ENCODE data around the gene ADAMTS12.

Gene ADAMTS12

DNA sequence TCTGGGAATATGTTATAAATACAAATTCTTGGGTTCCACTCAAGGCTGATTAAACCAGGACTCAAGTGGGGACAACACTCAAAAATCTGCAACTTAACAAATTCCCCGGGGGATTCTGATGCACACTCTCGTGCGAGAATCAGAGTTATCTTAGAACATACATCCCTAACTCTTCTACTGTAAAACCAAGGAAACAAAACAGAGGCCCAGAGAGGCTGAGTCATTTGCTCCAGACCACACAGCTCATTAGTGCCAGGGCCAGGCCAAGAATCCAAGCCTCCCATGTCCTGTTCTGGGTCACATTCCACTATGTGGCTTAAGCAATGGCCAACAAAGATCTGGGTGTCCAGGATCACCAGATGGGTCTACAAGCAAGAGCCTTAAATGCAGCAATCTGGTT lies 166.0 kb downstream of the ADAMTS12 start:
- no peak overlapping the region for H2BK120ac ChIP-seq (ENCODE audit: low read depth, low read length)
- H2BK5ac ChIP-seq (ENCODE audit: low read depth, low read length, poor library complexity, severe bottlenecking), result no peak overlapping the region
- no peak overlapping the region for H3K4ac ChIP-seq (ENCODE audit: low read depth in 1 of 2, low read length in 2 of 2)
- H3K4me3 ChIP-seq (ENCODE audit: insufficient read depth in 1 of 2, low read depth in 1 of 2, low read length in 2 of 2), result no peak overlapping the region
- no peak overlapping the region for H2BK15ac ChIP-seq (ENCODE audit: low read depth, poor library complexity, severe bottlenecking)
- H2BK12ac ChIP-seq (ENCODE audit: low read length in 2 of 2), result no peak overlapping the region
- H4K8ac ChIP-seq (ENCODE audit: low read length), result no peak overlapping the region
- no peak overlapping the region for H4K91ac ChIP-seq (ENCODE audit: low read length)
- H3K4me1 ChIP-seq (ENCODE audit: control insufficient read depth, insufficient read depth, low read depth, low read length), result peaks cover 14% of the 10 kb centered on the region
- no peaks in the 10 kb centered on the region for H3K27me3 ChIP-seq (ENCODE audit: control insufficient read depth in 1 of 2, insufficient read depth in 1 of 2, low read length in 2 of 2)
- peak; percentile 84 for DNase-seq
- 86% methylated on average over 3 of the region's 3 CpGs for WGBS
- H3K23ac ChIP-seq (ENCODE audit: low read length in 2 of 2), result no peak overlapping the region
- no peak overlapping the region for H2AFZ ChIP-seq (ENCODE audit: low read depth, low read length)
- no peak overlapping the region for H2AK5ac ChIP-seq (ENCODE audit: low read length, severe bottlenecking)
- no peak overlapping the region for H3K4me2 ChIP-seq (ENCODE audit: low read length, poor library complexity, severe bottlenecking)
- H3K18ac ChIP-seq (ENCODE audit: low read depth in 1 of 2, low read length in 2 of 2), result no peak overlapping the region
- H3K14ac ChIP-seq (ENCODE audit: low read length in 2 of 2), result peak overlapping the region in 1 of 2 experiments; percentile 38
- H3K27ac ChIP-seq (ENCODE audit: low read length, poor library complexity, severe bottlenecking), result no peak overlapping the region
- peak overlapping the region; percentile 80 for H3K9ac ChIP-seq (ENCODE audit: low read length)
- H3K36me3 ChIP-seq (ENCODE audit: control insufficient read depth in 1 of 2, insufficient read depth in 2 of 2, low read depth in 1 of 2, low read length in 2 of 2), result peaks cover 5 to 9% of the 10 kb centered on the region in 2 experiments
- peaks cover 27% of the 10 kb centered on the region for H3K79me1 ChIP-seq (replicated peaks; ENCODE audit: low read length, poor library complexity, severe bottlenecking)
- H3K9me3 ChIP-seq (ENCODE audit: control insufficient read depth, low read length), result no peaks in the 10 kb centered on the region

DNA sequence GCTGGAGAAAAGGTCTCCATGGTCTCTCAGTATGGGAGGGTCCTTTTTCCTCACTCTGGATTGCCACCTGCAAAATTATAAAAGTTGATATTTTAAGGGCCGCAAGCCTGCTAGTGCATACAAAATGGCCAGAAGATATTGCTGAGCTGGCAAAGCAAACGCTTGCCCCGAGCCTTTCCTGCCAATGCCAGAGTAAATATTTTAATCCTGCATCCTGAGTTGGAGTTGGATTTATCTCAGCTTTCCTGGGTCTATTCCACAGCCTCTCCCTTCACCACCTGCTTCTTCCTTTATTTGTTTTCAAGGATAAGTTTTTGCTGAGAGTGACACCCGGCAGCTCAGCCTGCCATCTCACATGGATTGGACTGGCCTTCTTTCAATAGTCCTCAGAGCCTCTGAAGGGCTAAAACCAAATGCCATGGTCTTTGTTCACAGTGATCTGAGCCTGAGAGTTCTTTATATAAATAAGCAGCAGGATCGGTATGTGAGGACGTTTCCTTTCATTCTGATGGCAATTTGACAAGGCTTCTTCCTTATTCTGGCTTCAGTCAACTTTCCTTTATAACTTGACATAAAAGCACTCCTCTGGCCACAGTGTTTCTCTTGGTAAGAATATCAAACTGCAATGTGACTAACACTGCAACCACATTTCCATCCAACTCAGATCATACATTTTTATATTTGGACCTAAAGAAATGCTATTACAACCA lies 170.1 kb downstream of the ADAMTS12 start:
- no peak overlapping the region for H3K4me2 ChIP-seq (ENCODE audit: low read length, poor library complexity, severe bottlenecking)
- no peak overlapping the region for H4K8ac ChIP-seq (ENCODE audit: low read length)
- no peak overlapping the region for H2AFZ ChIP-seq (ENCODE audit: low read depth, low read length)
- no peak overlapping the region for H2BK5ac ChIP-seq (ENCODE audit: low read depth, low read length, poor library complexity, severe bottlenecking)
- WGBS, result 71% methylated on average over 6 of the region's 6 CpGs
- peak overlapping the region; percentile 44 for H3K9ac ChIP-seq (ENCODE audit: low read length)
- peaks cover 0 to 16% of the 10 kb centered on the region in 2 experiments for H3K36me3 ChIP-seq (ENCODE audit: control insufficient read depth in 1 of 2, insufficient read depth in 2 of 2, low read depth in 1 of 2, low read length in 2 of 2)
- peaks cover 25% of the 10 kb centered on the region for H3K79me1 ChIP-seq (replicated peaks; ENCODE audit: low read length, poor library complexity, severe bottlenecking)
- no peak overlapping the region for H3K18ac ChIP-seq (ENCODE audit: low read depth in 1 of 2, low read length in 2 of 2)
- H3K14ac ChIP-seq (ENCODE audit: low read length in 2 of 2), result no peak overlapping the region
- no peak overlapping the region for H3K4ac ChIP-seq (ENCODE audit: low read depth in 1 of 2, low read length in 2 of 2)
- H3K23ac ChIP-seq (ENCODE audit: low read length in 2 of 2), result no peak overlapping the region
- peaks cover 5% of the 10 kb centered on the region for H3K4me1 ChIP-seq (ENCODE audit: control insufficient read depth, insufficient read depth, low read depth, low read length)
- H4K91ac ChIP-seq (ENCODE audit: low read length), result no peak overlapping the region
- H3K27me3 ChIP-seq (ENCODE audit: control insufficient read depth in 1 of 2, insufficient read depth in 1 of 2, low read length in 2 of 2), result no peaks in the 10 kb centered on the region
- no peak overlapping the region for H2BK15ac ChIP-seq (ENCODE audit: low read depth, poor library complexity, severe bottlenecking)
- H2BK12ac ChIP-seq (ENCODE audit: low read length in 2 of 2), result no peak overlapping the region
- no peak overlapping the region for H2BK120ac ChIP-seq (ENCODE audit: low read depth, low read length)
- H3K4me3 ChIP-seq (ENCODE audit: insufficient read depth in 1 of 2, low read depth in 1 of 2, low read length in 2 of 2), result no peak overlapping the region
- no peak overlapping the region for H2AK5ac ChIP-seq (ENCODE audit: low read length, severe bottlenecking)
- H3K27ac ChIP-seq (ENCODE audit: low read length, poor library complexity, severe bottlenecking), result no peak overlapping the region
- H3K9me3 ChIP-seq (ENCODE audit: control insufficient read depth, low read length), result no peaks in the 10 kb centered on the region
- DNase-seq, result no peak

- no peak overlapping the region for H3K4me3 ChIP-seq (ENCODE audit: insufficient read depth in 1 of 2, low read depth in 1 of 2, low read length in 2 of 2)
Observed at GRCh38 chr5:33720176-33720575, 171.6 kb downstream of the ADAMTS12 start.

GRCh38 chr5:33719769-33720168 lies 172.0 kb downstream of the ADAMTS12 start:
- Histone ChIP-seq H2AK5ac (ENCODE audit: low read length, severe bottlenecking) (no peak overlapping the region), H3K4me3 (ENCODE audit: insufficient read depth in 1 of 2, low read depth in 1 of 2, low read length in 2 of 2) (no peak overlapping the region), H3K79me1 (replicated peaks; ENCODE audit: low read length, poor library complexity, severe bottlenecking) (peaks cover 16% of the 10 kb centered on the region), H4K91ac (ENCODE audit: low read length) (no peak overlapping the region), H2BK12ac (ENCODE audit: low read length in 2 of 2) (no peak overlapping the region), H2BK5ac (ENCODE audit: low read depth, low read length, poor library complexity, severe bottlenecking) (no peak overlapping the region), H3K4me1 (ENCODE audit: control insufficient read depth, insufficient read depth, low read depth, low read length) (no peaks in the 10 kb centered on the region), H3K36me3 (ENCODE audit: control insufficient read depth in 1 of 2, insufficient read depth in 2 of 2, low read depth in 1 of 2, low read length in 2 of 2) (peaks cover 0 to 16% of the 10 kb centered on the region in 2 experiments), H3K9ac (ENCODE audit: low read length) (no peak overlapping the region), H2BK15ac (ENCODE audit: low read depth, poor library complexity, severe bottlenecking) (no peak overlapping the region), H3K4ac (ENCODE audit: low read depth in 1 of 2, low read length in 2 of 2) (no peak overlapping the region), H3K9me3 (ENCODE audit: control insufficient read depth, low read length) (no peaks in the 10 kb centered on the region), H3K4me2 (ENCODE audit: low read length, poor library complexity, severe bottlenecking) (no peak overlapping the region), H3K14ac (ENCODE audit: low read length in 2 of 2) (no peak overlapping the region), H3K27ac (ENCODE audit: low read length, poor library complexity, severe bottlenecking) (no peak overlapping the region), H3K18ac (ENCODE audit: low read depth in 1 of 2, low read length in 2 of 2) (no peak overlapping the region), H3K27me3 (ENCODE audit: control insufficient read depth in 1 of 2, insufficient read depth in 1 of 2, low read length in 2 of 2) (no peaks in the 10 kb centered on the region), H2BK120ac (ENCODE audit: low read depth, low read length) (no peak overlapping the region), H2AFZ (ENCODE audit: low read depth, low read length) (no peak overlapping the region), H3K23ac (ENCODE audit: low read length in 2 of 2) (no peak overlapping the region), H4K8ac (ENCODE audit: low read length) (no peak overlapping the region)
- no peak for DNase-seq
- WGBS, result no CpG with 5 or more reads among the region's 1 CpG

More at GRCh38 chr5:33720176-33720575, 171.6 kb downstream of the ADAMTS12 start:
- peaks cover 0 to 16% of the 10 kb centered on the region in 2 experiments for H3K36me3 ChIP-seq (ENCODE audit: control insufficient read depth in 1 of 2, insufficient read depth in 2 of 2, low read depth in 1 of 2, low read length in 2 of 2)
- H4K8ac ChIP-seq (ENCODE audit: low read length), result no peak overlapping the region
- DNase-seq, result no peak
- no peak overlapping the region for H3K23ac ChIP-seq (ENCODE audit: low read length in 2 of 2)
- H2BK15ac ChIP-seq (ENCODE audit: low read depth, poor library complexity, severe bottlenecking), result no peak overlapping the region
- no peak overlapping the region for H2BK12ac ChIP-seq (ENCODE audit: low read length in 2 of 2)
- H3K18ac ChIP-seq (ENCODE audit: low read depth in 1 of 2, low read length in 2 of 2), result no peak overlapping the region
- no peak overlapping the region for H2BK120ac ChIP-seq (ENCODE audit: low read depth, low read length)
- H3K27ac ChIP-seq (ENCODE audit: low read length, poor library complexity, severe bottlenecking), result no peak overlapping the region
- H3K4me1 ChIP-seq (ENCODE audit: control insufficient read depth, insufficient read depth, low read depth, low read length), result no peaks in the 10 kb centered on the region
- H3K4ac ChIP-seq (ENCODE audit: low read depth in 1 of 2, low read length in 2 of 2), result no peak overlapping the region
- no peak overlapping the region for H3K4me2 ChIP-seq (ENCODE audit: low read length, poor library complexity, severe bottlenecking)
- 54% methylated on average over 1 of the region's 1 CpG for WGBS
- H3K14ac ChIP-seq (ENCODE audit: low read length in 2 of 2), result no peak overlapping the region
- no peaks in the 10 kb centered on the region for H3K9me3 ChIP-seq (ENCODE audit: control insufficient read depth, low read length)
- no peaks in the 10 kb centered on the region for H3K27me3 ChIP-seq (ENCODE audit: control insufficient read depth in 1 of 2, insufficient read depth in 1 of 2, low read length in 2 of 2)
- peaks cover 16% of the 10 kb centered on the region for H3K79me1 ChIP-seq (replicated peaks; ENCODE audit: low read length, poor library complexity, severe bottlenecking)
- no peak overlapping the region for H2BK5ac ChIP-seq (ENCODE audit: low read depth, low read length, poor library complexity, severe bottlenecking)
- H4K91ac ChIP-seq (ENCODE audit: low read length), result no peak overlapping the region
- H2AK5ac ChIP-seq (ENCODE audit: low read length, severe bottlenecking), result no peak overlapping the region
- no peak overlapping the region for H3K9ac ChIP-seq (ENCODE audit: low read length)
- H2AFZ ChIP-seq (ENCODE audit: low read depth, low read length), result no peak overlapping the region

Measured in mesenchymal stem cell (in vitro differentiated cells and primary cell).